Measurements from ENCODE around the gene FER1L5. TPM values are rescaled to one million over a fixed set of nuclear protein-coding genes. Genes with fewer than 3 reads are reported as not detected.

The FER1L5 gene
- total RNA-seq, 1 experiment from 2014 or later, result 0.91 TPM

DNA sequence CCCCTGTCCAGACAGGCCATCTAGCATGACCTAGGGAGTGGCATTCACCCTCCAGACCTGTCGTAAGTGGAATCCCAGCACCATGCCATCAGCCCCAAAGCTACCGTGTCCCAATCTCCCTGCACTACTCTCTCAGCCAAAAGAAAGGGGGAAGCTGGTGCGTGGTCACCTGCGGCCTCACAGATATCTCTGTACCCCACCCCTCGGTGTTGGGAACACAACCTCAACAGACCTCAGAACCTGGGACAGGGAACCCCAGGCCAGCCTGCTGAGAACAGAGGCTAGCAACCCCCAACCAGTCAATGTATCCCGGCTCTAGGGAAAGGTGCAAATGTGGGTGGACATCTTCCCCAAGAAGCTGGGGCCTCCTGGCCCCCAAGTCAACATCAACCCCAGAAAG is 59.1 kb downstream of the FER1L5 start:
- H4K20me1 ChIP-seq (ENCODE audit: insufficient read depth), result no peaks in the 10 kb centered on the region
- no peak for DNase-seq (ENCODE audit: low read depth, low spot score)
- H3K36me3 ChIP-seq (ENCODE audit: control insufficient read depth in 1 of 2, insufficient read depth in 2 of 2, low read length in 2 of 2), result peaks cover 8 to 13% of the 10 kb centered on the region in 2 experiments; a peak in 3 of 4 replicates
- H3K27ac ChIP-seq (ENCODE audit: low read depth, low read length), result no peak overlapping the region
- no peaks in the 10 kb centered on the region for H3K4me1 ChIP-seq (ENCODE audit: control insufficient read depth in 1 of 2, insufficient read depth in 2 of 2, low read length in 2 of 2)
- ChIA-PET CTCF (no interaction called here), RAD21 (ENCODE audit: low non-redundant PET in 1 of 2, low total read pairs in 2 of 2, uncharacterized antibody in 2 of 2, unreplicated experiment in 2 of 2) (no interaction called here), POLR2A (interaction anchor here (0.5 kb wide), 1 partner anchor 366 kb away, joined by 5 read pairs; the partner anchor contains the start of gene NCAPH)
- no peak overlapping the region for H3K4me3 ChIP-seq (replicated peaks in 1 of 2; ENCODE audit: low read depth in 1 of 2, low read length in 2 of 2)
- ATAC-seq, result no peak
- H3K9me3 ChIP-seq (ENCODE audit: control insufficient read depth in 1 of 2, insufficient read depth in 1 of 2, low read depth in 1 of 2, low read length in 2 of 2), result no peaks in the 10 kb centered on the region
- no peak overlapping the region for H2AFZ ChIP-seq (ENCODE audit: low read depth, low read length, poor library complexity, severe bottlenecking)
- intact Hi-C loops (cut with micrococcal nuclease), result no loop called here
- H3K9me2 ChIP-seq (ENCODE audit: insufficient read depth), result no peaks in the 10 kb centered on the region
- H3K79me2 ChIP-seq (ENCODE audit: insufficient read depth, low read length), result no peaks in the 10 kb centered on the region
- no peak overlapping the region for H3K9ac ChIP-seq (ENCODE audit: low read length)
- BruUV-seq (replicated peaks), result no TSS peak
- no peaks in the 10 kb centered on the region for H3K27me3 ChIP-seq (ENCODE audit: insufficient read depth, low read length)
- H3K4me2 ChIP-seq (ENCODE audit: low read length), result no peak overlapping the region
- no peak for TF ChIP-seq SIN3A (IDR thresholded peaks at IDR 0.05; ENCODE audit: low read depth)
- TF ChIP-seq EGR1 (IDR thresholded peaks at IDR 0.05; ENCODE audit: low read depth), result no peak
- no peak for TF ChIP-seq EZH2phosphoT487 (IDR thresholded peaks at IDR 0.05; ENCODE audit: borderline replicate concordance)
- TF ChIP-seq, protein P1, sequence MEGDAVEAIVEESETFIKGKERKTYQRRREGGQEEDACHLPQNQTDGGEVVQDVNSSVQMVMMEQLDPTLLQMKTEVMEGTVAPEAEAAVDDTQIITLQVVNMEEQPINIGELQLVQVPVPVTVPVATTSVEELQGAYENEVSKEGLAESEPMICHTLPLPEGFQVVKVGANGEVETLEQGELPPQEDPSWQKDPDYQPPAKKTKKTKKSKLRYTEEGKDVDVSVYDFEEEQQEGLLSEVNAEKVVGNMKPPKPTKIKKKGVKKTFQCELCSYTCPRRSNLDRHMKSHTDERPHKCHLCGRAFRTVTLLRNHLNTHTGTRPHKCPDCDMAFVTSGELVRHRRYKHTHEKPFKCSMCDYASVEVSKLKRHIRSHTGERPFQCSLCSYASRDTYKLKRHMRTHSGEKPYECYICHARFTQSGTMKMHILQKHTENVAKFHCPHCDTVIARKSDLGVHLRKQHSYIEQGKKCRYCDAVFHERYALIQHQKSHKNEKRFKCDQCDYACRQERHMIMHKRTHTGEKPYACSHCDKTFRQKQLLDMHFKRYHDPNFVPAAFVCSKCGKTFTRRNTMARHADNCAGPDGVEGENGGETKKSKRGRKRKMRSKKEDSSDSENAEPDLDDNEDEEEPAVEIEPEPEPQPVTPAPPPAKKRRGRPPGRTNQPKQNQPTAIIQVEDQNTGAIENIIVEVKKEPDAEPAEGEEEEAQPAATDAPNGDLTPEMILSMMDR (IDR thresholded peaks at IDR 0.05 in 2 of 3, conservative IDR thresholded peaks at IDR 0.05 in 1 of 3; ENCODE audit: borderline replicate concordance in 1 of 3, insufficient read depth in 1 of 3, low read depth in 2 of 3, low read length in 2 of 3), result no peak
- TF ChIP-seq TCF7L2 (IDR thresholded peaks at IDR 0.05; ENCODE audit: borderline replicate concordance, extremely low read depth, insufficient read depth, insufficient read length), result no peak
- no peak for TF ChIP-seq SP1 (IDR thresholded peaks at IDR 0.05; ENCODE audit: low read depth)
- TF ChIP-seq ELF1 (IDR thresholded peaks at IDR 0.05; ENCODE audit: borderline replicate concordance, low read depth), result no peak
- no peak for TF ChIP-seq POLR2A (IDR thresholded peaks at IDR 0.05; ENCODE audit: borderline replicate concordance, extremely low read depth, insufficient read depth, insufficient read length)
- TF ChIP-seq ZNF274 (IDR thresholded peaks at IDR 0.05; ENCODE audit: low read depth, low read length), result no peak
- no peak for TF ChIP-seq SRF (IDR thresholded peaks at IDR 0.05; ENCODE audit: low read depth)
- TF ChIP-seq RAD21 (IDR thresholded peaks at IDR 0.05; ENCODE audit: low read depth), result no peak
- no peak for TF ChIP-seq POLR2AphosphoS5 (IDR thresholded peaks at IDR 0.05; ENCODE audit: low read depth, low read length)
- TF ChIP-seq YY1 (IDR thresholded peaks at IDR 0.05; ENCODE audit: extremely low read depth, insufficient replicate concordance, low read depth, low read length), result no peak
- TF ChIP-seq, protein P2, sequence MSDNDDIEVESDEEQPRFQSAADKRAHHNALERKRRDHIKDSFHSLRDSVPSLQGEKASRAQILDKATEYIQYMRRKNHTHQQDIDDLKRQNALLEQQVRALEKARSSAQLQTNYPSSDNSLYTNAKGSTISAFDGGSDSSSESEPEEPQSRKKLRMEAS (IDR thresholded peaks at IDR 0.05), result no peak
